ENCODE results near the gene KCNH5. TPM values are rescaled to one million over a fixed set of nuclear protein-coding genes. Genes with fewer than 3 reads are reported as not detected.

Gene KCNH5
- total RNA-seq, 1 donor = under 0.01 TPM

DNA sequence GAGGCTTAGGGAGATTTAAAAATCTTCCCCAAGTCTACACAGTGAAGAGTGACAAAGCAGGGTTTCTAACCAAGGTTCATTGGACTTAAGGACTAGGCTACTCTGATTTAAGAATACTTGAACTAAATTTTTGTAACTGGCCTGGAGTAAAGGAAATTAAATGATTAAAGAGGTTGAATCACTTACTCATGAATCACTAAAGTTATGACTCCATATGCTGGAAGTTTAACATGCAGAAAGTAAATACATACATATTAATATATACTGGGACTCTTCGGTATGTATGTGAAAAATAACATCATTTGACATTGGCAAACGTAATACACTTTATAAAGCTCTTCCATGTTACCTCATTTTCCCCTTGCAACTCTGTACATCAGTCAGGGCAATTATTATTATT lies 322.9 kb downstream of the KCNH5 start:
- TF ChIP-seq, protein P1, sequence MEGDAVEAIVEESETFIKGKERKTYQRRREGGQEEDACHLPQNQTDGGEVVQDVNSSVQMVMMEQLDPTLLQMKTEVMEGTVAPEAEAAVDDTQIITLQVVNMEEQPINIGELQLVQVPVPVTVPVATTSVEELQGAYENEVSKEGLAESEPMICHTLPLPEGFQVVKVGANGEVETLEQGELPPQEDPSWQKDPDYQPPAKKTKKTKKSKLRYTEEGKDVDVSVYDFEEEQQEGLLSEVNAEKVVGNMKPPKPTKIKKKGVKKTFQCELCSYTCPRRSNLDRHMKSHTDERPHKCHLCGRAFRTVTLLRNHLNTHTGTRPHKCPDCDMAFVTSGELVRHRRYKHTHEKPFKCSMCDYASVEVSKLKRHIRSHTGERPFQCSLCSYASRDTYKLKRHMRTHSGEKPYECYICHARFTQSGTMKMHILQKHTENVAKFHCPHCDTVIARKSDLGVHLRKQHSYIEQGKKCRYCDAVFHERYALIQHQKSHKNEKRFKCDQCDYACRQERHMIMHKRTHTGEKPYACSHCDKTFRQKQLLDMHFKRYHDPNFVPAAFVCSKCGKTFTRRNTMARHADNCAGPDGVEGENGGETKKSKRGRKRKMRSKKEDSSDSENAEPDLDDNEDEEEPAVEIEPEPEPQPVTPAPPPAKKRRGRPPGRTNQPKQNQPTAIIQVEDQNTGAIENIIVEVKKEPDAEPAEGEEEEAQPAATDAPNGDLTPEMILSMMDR (IDR thresholded peaks at IDR 0.05; ENCODE audit: insufficient read depth, low read depth, low read length) = no peak
- DNase-seq (ENCODE audit: low read depth) = no peak
- H3K4me3 ChIP-seq (ENCODE audit: low read depth, low read length) = no peak overlapping the region

GRCh38 chr14:62718629-62719028 lies 326.6 kb downstream of the KCNH5 start:
- TF ChIP-seq, protein P1 (IDR thresholded peaks at IDR 0.05; ENCODE audit: insufficient read depth, low read depth, low read length) = no peak
- DNase-seq (ENCODE audit: low read depth) = no peak
- no peak overlapping the region for H3K4me3 ChIP-seq (ENCODE audit: low read depth, low read length)

DNA sequence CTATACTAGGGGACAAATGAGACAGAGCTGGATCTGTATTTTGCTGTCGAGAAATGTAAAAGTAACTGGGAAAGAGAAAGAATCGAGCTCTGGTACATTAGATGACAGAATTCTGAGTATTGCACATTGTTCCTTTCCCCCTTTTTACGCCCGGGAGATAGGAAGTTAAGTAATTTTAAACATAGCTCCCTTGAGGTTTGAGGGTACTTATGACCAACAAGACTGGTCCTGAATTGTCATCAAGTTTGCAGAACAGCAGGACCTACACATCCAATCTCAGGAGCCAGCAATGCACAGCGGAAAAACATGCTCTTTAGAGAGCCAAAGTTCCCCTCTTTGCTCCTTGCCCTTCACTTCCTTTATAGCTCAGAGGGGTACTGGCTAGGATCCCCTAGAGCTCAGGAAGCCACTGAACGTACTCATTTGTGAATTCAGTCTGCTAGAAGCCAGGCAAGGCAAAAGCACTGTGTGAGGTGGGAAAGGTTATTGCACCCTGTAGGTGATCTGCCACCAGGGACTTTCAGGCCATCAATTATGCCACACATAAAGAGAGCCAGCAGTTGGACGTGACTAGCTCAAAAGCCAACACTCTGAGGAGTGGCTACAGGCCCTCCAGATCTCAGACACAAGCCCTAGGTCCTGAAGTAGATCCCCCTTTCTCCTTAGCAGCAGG lies 333.8 kb downstream of the KCNH5 start:
- no peak overlapping the region for H3K4me3 ChIP-seq (ENCODE audit: low read depth, low read length)
- no peak for DNase-seq (ENCODE audit: low read depth)
- TF ChIP-seq, protein P1 (IDR thresholded peaks at IDR 0.05; ENCODE audit: insufficient read depth, low read depth, low read length) = no peak

DNA sequence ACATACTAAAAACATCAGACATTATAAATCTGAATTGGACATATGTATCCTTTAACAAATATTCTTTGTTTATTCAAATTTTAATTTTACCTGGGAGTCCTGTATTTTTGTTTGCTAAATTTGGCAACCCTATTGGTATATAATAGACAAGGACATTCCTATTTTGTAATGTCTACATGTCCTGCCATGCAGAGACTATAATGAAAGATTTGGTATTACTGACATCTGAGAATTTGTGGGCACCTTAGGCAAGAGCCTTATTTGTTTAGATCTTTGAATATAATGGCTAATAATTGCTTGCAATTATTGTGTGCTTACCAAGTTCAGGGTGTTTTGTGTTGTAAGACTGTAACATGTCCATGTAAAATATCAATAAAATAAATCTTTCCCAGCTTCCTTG lies 334.4 kb downstream of the KCNH5 start:
- TF ChIP-seq, protein P1 (IDR thresholded peaks at IDR 0.05; ENCODE audit: insufficient read depth, low read depth, low read length) = no peak
- no peak for DNase-seq (ENCODE audit: low read depth)
- no peak overlapping the region for H3K4me3 ChIP-seq (ENCODE audit: low read depth, low read length)

- TF ChIP-seq, protein P1 (IDR thresholded peaks at IDR 0.05; ENCODE audit: insufficient read depth, low read depth, low read length) = no peak
- no peak for DNase-seq (ENCODE audit: low read depth)
- H3K4me3 ChIP-seq (ENCODE audit: low read depth, low read length) = no peak overlapping the region
These were observed 335.5 kb downstream of the KCNH5 start for GRCh38 chr14:62709773-62710172.

DNA sequence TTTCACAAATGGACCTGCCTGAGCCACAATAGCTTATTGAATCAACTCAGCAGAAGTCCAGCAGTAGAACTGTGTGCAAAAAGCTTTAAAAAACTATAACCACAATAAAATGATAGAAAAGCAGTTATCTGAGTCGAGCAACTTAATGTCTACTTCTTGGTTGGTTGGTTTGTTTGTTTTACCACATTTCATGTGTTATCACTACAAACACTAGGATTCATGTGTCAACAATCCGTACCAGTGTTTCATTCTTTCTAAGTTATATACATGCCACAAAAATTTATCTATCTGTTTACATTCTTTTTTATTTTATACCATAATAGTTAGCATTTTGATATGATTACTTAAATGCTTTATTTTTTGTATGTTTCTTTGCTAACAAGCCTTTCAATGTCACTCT lies 339.0 kb downstream of the KCNH5 start:
- no peak for DNase-seq (ENCODE audit: low read depth)
- H3K4me3 ChIP-seq (ENCODE audit: low read depth, low read length) = no peak overlapping the region
- TF ChIP-seq, protein P1 (IDR thresholded peaks at IDR 0.05; ENCODE audit: insufficient read depth, low read depth, low read length) = no peak

GRCh38 chr14:62697461-62697860 lies 347.8 kb downstream of the KCNH5 start:
- TF ChIP-seq, protein P1 (IDR thresholded peaks at IDR 0.05; ENCODE audit: insufficient read depth, low read depth, low read length) = no peak
- no peak for DNase-seq (ENCODE audit: low read depth)
- H3K4me3 ChIP-seq (ENCODE audit: low read depth, low read length) = no peak overlapping the region

All from fibroblast of villous mesenchyme (primary cell).